ENCODE data around the gene ITGA11. TPM values are rescaled to one million over a fixed set of nuclear protein-coding genes. Genes with fewer than 3 reads are reported as not detected.
A peak's percentile ranks its signal among the peaks of the same experiment; 100 is the strongest.

The ITGA11 gene
- total and polyA plus RNA-seq, 8 donors: 0.08 to 12.1 (median 2.0) TPM

- peak in 1 of 2 donors; percentile 16 for DNase-seq
- Histone ChIP-seq H3K9me3 (no peaks in the 10 kb centered on the region), H3K27ac (no peak overlapping the region), H3K27me3 (peaks cover 0 to 8% (median 0%) of the 10 kb centered on the region in 3 donors), H3K4me1 (peaks cover 0 to 12% (median 7%) of the 10 kb centered on the region in 4 donors), H3K4me3 (no peak overlapping the region), H3K36me3 (no peaks in the 10 kb centered on the region)
- intact Hi-C loops (cut with DNase I; ENCODE audit: low total_unique reads): no loop called here
- WGBS, 5 donors: 68 to 84% (median 78%) methylated on average over 14 to 18 of the region's 18 CpGs
- TF ChIP-seq POLR2AphosphoS5 (IDR thresholded peaks at IDR 0.05) (no peak), EP300 (IDR thresholded peaks at IDR 0.05) (no peak)
Measured at GRCh38 chr15:68313501-68314410, 118.2 kb downstream of the ITGA11 start.

DNA sequence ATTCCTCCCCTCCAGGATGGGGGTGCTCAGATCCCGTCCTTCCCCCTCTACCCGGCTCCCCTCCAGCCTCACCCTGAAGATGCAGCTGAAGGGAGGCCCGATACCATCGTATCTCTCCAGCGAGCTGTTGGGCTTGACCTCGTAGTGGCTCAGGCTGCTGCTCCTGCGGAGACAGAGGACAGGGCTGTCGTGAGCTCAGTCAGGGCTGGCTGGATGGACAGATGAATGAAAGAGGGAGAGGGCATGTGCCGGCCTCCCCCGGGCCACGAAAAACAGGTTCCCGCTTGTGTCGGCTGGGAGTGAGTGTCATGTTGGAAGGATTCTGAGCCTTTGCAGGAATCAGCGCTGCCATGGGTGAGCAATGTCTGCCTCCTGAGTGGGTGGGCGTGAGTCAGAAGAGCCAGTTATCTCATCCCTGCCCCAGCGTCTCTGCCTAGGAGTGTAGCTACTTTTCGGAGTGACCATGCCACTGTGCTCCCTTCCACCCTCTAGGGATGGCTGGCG, 119.2 kb downstream of the ITGA11 start:
- TF ChIP-seq POLR2A (IDR thresholded peaks at IDR 0.05): no peak
- TF ChIP-seq, protein P1, sequence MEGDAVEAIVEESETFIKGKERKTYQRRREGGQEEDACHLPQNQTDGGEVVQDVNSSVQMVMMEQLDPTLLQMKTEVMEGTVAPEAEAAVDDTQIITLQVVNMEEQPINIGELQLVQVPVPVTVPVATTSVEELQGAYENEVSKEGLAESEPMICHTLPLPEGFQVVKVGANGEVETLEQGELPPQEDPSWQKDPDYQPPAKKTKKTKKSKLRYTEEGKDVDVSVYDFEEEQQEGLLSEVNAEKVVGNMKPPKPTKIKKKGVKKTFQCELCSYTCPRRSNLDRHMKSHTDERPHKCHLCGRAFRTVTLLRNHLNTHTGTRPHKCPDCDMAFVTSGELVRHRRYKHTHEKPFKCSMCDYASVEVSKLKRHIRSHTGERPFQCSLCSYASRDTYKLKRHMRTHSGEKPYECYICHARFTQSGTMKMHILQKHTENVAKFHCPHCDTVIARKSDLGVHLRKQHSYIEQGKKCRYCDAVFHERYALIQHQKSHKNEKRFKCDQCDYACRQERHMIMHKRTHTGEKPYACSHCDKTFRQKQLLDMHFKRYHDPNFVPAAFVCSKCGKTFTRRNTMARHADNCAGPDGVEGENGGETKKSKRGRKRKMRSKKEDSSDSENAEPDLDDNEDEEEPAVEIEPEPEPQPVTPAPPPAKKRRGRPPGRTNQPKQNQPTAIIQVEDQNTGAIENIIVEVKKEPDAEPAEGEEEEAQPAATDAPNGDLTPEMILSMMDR (IDR thresholded peaks at IDR 0.05): no peak
- TF ChIP-seq EP300 (IDR thresholded peaks at IDR 0.05): no peak
- no peak for TF ChIP-seq POLR2AphosphoS5 (IDR thresholded peaks at IDR 0.05)
- DNase-seq: no peak
- intact Hi-C loops (cut with DNase I; ENCODE audit: low total_unique reads): no loop called here
- Histone ChIP-seq H3K9me3 (no peaks in the 10 kb centered on the region), H3K36me3 (no peaks in the 10 kb centered on the region), H3K4me1 (peaks cover 0 to 12% (median 7%) of the 10 kb centered on the region in 4 donors), H3K27me3 (peaks cover 0 to 8% (median 0%) of the 10 kb centered on the region in 3 donors), H3K27ac (no peak overlapping the region), H3K4me3 (no peak overlapping the region)
- 75 to 81% (median 78%) methylated on average over 13 to 18 of the region's 18 CpGs for WGBS, 5 donors

- peaks cover 0 to 8% (median 0%) of the 10 kb centered on the region in 3 donors for H3K27me3 ChIP-seq
- H3K27ac ChIP-seq: no peak overlapping the region
- no peaks in the 10 kb centered on the region for H3K9me3 ChIP-seq
- intact Hi-C loops (cut with DNase I; ENCODE audit: low total_unique reads): no loop called here
- H3K36me3 ChIP-seq: no peaks in the 10 kb centered on the region
- TF ChIP-seq EP300 (IDR thresholded peaks at IDR 0.05) (no peak), POLR2AphosphoS5 (IDR thresholded peaks at IDR 0.05) (no peak), POLR2A (IDR thresholded peaks at IDR 0.05) (no peak)
- TF ChIP-seq, protein P1 (IDR thresholded peaks at IDR 0.05): no peak
- peaks cover 0 to 14% (median 7%) of the 10 kb centered on the region in 4 donors for H3K4me1 ChIP-seq
- DNase-seq: no peak
- 83 to 94% (median 91%) methylated on average over 3 of the region's 3 CpGs for WGBS, 5 donors
- H3K4me3 ChIP-seq: no peak overlapping the region
Measured at GRCh38 chr15:68311859-68312557, 120.0 kb downstream of the ITGA11 start.

DNA sequence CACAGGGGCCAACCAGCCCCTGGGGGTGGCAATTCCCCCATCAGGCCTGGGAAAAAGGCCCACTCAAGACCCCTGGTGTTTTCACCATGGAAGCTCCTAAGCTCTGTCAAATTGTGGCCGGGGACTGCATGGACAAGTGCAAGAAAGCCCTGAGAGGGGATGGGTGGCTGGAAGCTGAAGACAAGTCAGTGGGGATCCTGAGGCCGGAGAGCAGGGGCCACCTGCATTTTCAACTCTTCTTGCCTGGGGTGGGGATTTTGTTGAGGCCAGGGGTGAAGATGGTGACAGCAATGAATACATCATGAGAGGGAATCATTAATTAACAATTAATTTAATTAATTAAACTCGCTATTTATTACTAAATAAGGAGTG, 120.5 kb downstream of the ITGA11 start:
- H3K36me3 ChIP-seq: no peaks in the 10 kb centered on the region
- no peak for DNase-seq

More for the DNA sequence above, 120.5 kb downstream of the ITGA11 start:
- Histone ChIP-seq H3K9me3 (no peaks in the 10 kb centered on the region), H3K27me3 (peaks cover 0 to 8% (median 0%) of the 10 kb centered on the region in 3 donors), H3K4me1 (peaks cover 0 to 19% (median 10%) of the 10 kb centered on the region in 4 donors), H3K27ac (no peak overlapping the region), H3K4me3 (no peak overlapping the region)
- intact Hi-C loops (cut with DNase I; ENCODE audit: low total_unique reads): no loop called here
- 88 to 97% (median 92%) methylated on average over 3 of the region's 3 CpGs for WGBS, 5 donors
- no peak for TF ChIP-seq POLR2A (IDR thresholded peaks at IDR 0.05)
- TF ChIP-seq, protein P1 (IDR thresholded peaks at IDR 0.05): no peak
- no peak for TF ChIP-seq EP300 (IDR thresholded peaks at IDR 0.05)
- TF ChIP-seq POLR2AphosphoS5 (IDR thresholded peaks at IDR 0.05): no peak

Measured in stomach (tissue), 9 donors.